PC-9 (cell line): ENCODE measurements around the gene TBX3. TPM values are rescaled to one million over a fixed set of nuclear protein-coding genes. Genes with fewer than 3 reads are reported as not detected.

ENCODE experiments used
- BruUV-seq: library from RNA; stranded (reverse); fragments of 400-500 nt; replicated peaks from 2 replicates; lab custom pipeline; 2021; lab: Mats Ljungman, UMichigan
- CTCF ChIA-PET: fragments of 300-600 bp; sonication (Branson Sonifier 250); formaldehyde crosslinking; loops from one replicate; lab custom pipeline; 2022; ENCODE audit warnings: antibody characterized with exemption; lab: Charles Lee
- POLR2A ChIA-PET: fragments of 300-600 bp; sonication (Branson Sonifier 250); formaldehyde crosslinking; loops from one replicate; lab custom pipeline; 2022; ENCODE audit warnings: antibody characterized with exemption; ENCODE audit not compliant: unreplicated experiment; lab: Charles Lee
- DNase-seq, 2 experiments: peaks; one replicate each; pipeline versions ENCODE4 v3.0.0 to v3.0.0-alpha.2; 2015 to 2022; ENCODE audit warnings: mixed read lengths in 1 of 2
- H2AFZ ChIP-seq: fragments of 200-600 bp; sonication (generic); 2 replicates; pipeline ENCODE4 v1.8.1; 2017; ENCODE audit warnings: antibody characterized with exemption
- H3F3A ChIP-seq: fragments of 200-600 bp; sonication (generic); 2 replicates; pipeline ENCODE4 v1.8.1; 2017; ENCODE audit warnings: antibody characterized with exemption, mild to moderate bottlenecking, low read depth; ENCODE audit not compliant: insufficient read depth
- H3K27ac ChIP-seq: fragments of 200-600 bp; sonication (generic); 2 replicates; pipeline ENCODE4 v1.6.1; 2016; ENCODE audit warnings: mixed run types
- H3K27me3 ChIP-seq: fragments of 200-600 bp; sonication (generic); 2 replicates; pipeline ENCODE4 v1.6.1; 2016; ENCODE audit warnings: low read depth, mixed run types; ENCODE audit not compliant: insufficient read depth
- H3K36me3 ChIP-seq: fragments of 200-600 bp; sonication (generic); 2 replicates; pipeline ENCODE4 v1.6.1; 2016; ENCODE audit warnings: low read depth, mixed run types
- H3K4me1 ChIP-seq: fragments of 200-600 bp; sonication (generic); replicated peaks from 2 replicates; pipeline ENCODE4 v1.6.1; 2016; ENCODE audit warnings: mixed run types; ENCODE audit not compliant: insufficient read depth
- H3K4me2 ChIP-seq: fragments of 200-600 bp; sonication (generic); 2 replicates; pipeline ENCODE4 v1.6.1; 2017; ENCODE audit warnings: mixed run types
- H3K4me3 ChIP-seq: fragments of 200-600 bp; sonication (generic); 2 replicates; pipeline ENCODE4 v1.6.1; 2016; ENCODE audit warnings: mixed run types
- H3K79me2 ChIP-seq: fragments of 200-600 bp; sonication (generic); 2 replicates; pipeline ENCODE4 v1.6.1; 2017; ENCODE audit warnings: low read depth, mixed run types
- H3K9me2 ChIP-seq: fragments of 200-600 bp; sonication (generic); 2 replicates; pipeline ENCODE4 v1.8.1; 2017; ENCODE audit warnings: mild to moderate bottlenecking; ENCODE audit not compliant: insufficient read depth
- H3K9me3 ChIP-seq: fragments of 200-600 bp; sonication (generic); 2 replicates; pipeline ENCODE4 v1.8.1; 2016; ENCODE audit warnings: low read depth; ENCODE audit not compliant: insufficient read depth
- H4K20me1 ChIP-seq: fragments of 200-600 bp; sonication (generic); 2 replicates; pipeline ENCODE4 v1.8.1; 2017; ENCODE audit not compliant: insufficient read depth
- CTCF ChIP-seq: fragments of 200-600 bp; sonication (generic); conservative IDR thresholded peaks from 2 replicates; pipeline ENCODE4 v1.6.1; 2017; ENCODE audit warnings: mixed run types, antibody characterized with exemption, mild to moderate bottlenecking, moderate library complexity
- EZH2 ChIP-seq: fragments of 200-600 bp; sonication (generic); IDR thresholded peaks from 2 replicates; pipeline ENCODE4 v1.8.0; 2017; ENCODE audit warnings: antibody characterized with exemption, low read depth
- intact Hi-C: fragments of 100-400 bp; cut with micrococcal nuclease; formaldehyde crosslinking; loops from one replicate; pipeline ENCODE4 v1.10.0; 2022; ENCODE audit not compliant: unreplicated experiment
- total RNA-seq: library from RNA; stranded (reverse); gene quantifications from 2 replicates; pipeline ENCODE4 v1.2.3, GENCODE V29; 2021

TBX3 gene
- total RNA-seq, 1 experiment from 2014 or later: not detected

GRCh38 chr12:114631242-114631641 lies 52.7 kb downstream of the TBX3 start:
- ChIA-PET CTCF (interaction anchor here (0.5 kb wide), 1 partner anchor 14 kb away, joined by 17 read pairs; no protein-coding TSS in a partner anchor), POLR2A (no interaction called here)
- Histone ChIP-seq H3K4me1 (no peaks in the 10 kb centered on the region), H3K36me3 (no peaks in the 10 kb centered on the region), H3K4me2 (no peak overlapping the region), H3K27me3 (peaks cover 38% of the 10 kb centered on the region), H4K20me1 (no peaks in the 10 kb centered on the region), H2AFZ (no peak overlapping the region), H3F3A (no peaks in the 10 kb centered on the region), H3K9me2 (no peaks in the 10 kb centered on the region), H3K79me2 (no peaks in the 10 kb centered on the region), H3K27ac (no peak overlapping the region), H3K9me3 (no peaks in the 10 kb centered on the region), H3K4me3 (no peak overlapping the region)
- no peak for DNase-seq
- intact Hi-C loops: no loop called here
- BruUV-seq: no TSS peak
- TF ChIP-seq EZH2: no peak
- no peak for TF ChIP-seq CTCF

- POLR2A ChIA-PET: no interaction called here
- CTCF ChIA-PET: no interaction called here
- no peaks in the 10 kb centered on the region for H3K9me3 ChIP-seq
- BruUV-seq: no TSS peak
- H3K4me1 ChIP-seq: no peaks in the 10 kb centered on the region
- H3F3A ChIP-seq: no peaks in the 10 kb centered on the region
- no peak overlapping the region for H3K4me3 ChIP-seq
- no peaks in the 10 kb centered on the region for H3K9me2 ChIP-seq
- no peak overlapping the region for H2AFZ ChIP-seq
- H4K20me1 ChIP-seq: no peaks in the 10 kb centered on the region
- H3K27ac ChIP-seq: no peak overlapping the region
- no peak for DNase-seq
- H3K79me2 ChIP-seq: no peaks in the 10 kb centered on the region
- intact Hi-C loops: no loop called here
- peaks cover 38% of the 10 kb centered on the region for H3K27me3 ChIP-seq
- no peak overlapping the region for H3K4me2 ChIP-seq
- TF ChIP-seq EZH2 (no peak), CTCF (no peak)
- no peaks in the 10 kb centered on the region for H3K36me3 ChIP-seq
Measured at GRCh38 chr12:114628199-114628598, 55.8 kb downstream of the TBX3 start.

- intact Hi-C loops: no loop called here
- TF ChIP-seq EZH2 (no peak), CTCF (no peak)
- no peak overlapping the region for H3K4me2 ChIP-seq
- no peak overlapping the region for H3K4me3 ChIP-seq
- ChIA-PET CTCF (no interaction called here), POLR2A (no interaction called here)
- no peaks in the 10 kb centered on the region for H3K79me2 ChIP-seq
- no TSS peak for BruUV-seq
- no peaks in the 10 kb centered on the region for H3K36me3 ChIP-seq
- H4K20me1 ChIP-seq: no peaks in the 10 kb centered on the region
- H3K9me2 ChIP-seq: no peaks in the 10 kb centered on the region
- peaks cover 38% of the 10 kb centered on the region for H3K27me3 ChIP-seq
- no peaks in the 10 kb centered on the region for H3F3A ChIP-seq
- no peak overlapping the region for H3K27ac ChIP-seq
- no peak overlapping the region for H2AFZ ChIP-seq
- no peaks in the 10 kb centered on the region for H3K9me3 ChIP-seq
- no peaks in the 10 kb centered on the region for H3K4me1 ChIP-seq
- DNase-seq: no peak
Measured at GRCh38 chr12:114627393-114627792, 56.6 kb downstream of the TBX3 start.
